Body of pancreas (tissue), 4 donors: Measurements from ENCODE around the gene ANKRD44. TPM values are rescaled to one million over a fixed set of nuclear protein-coding genes. Genes with fewer than 3 reads are reported as not detected.
"Not testable (repeated sequence)": the region's sequence is repeated elsewhere in the genome, so short reads cannot be mapped to it uniquely, and the experiment has no call there.

Experiments
- ATAC-seq: fragments of 150-250 bp; one replicate; pipeline ENCODE4 v1.9.1; 2016
- DNase-seq, 4 donors: peaks; one replicate each; pipeline ENCODE4 v3.0.0-alpha.2; 2019
- H3K27ac ChIP-seq, 4 donors: fragments of 200-600 bp; sonication (generic); 1 replicate in 3 of 4; 2 replicates in 1 of 4; pipeline versions ENCODE4 v1.5.1 to v1.6.1; 2016 to 2019; ENCODE audit warnings: mild to moderate bottlenecking in 1 of 4, mixed read lengths in 1 of 4, moderate library complexity in 1 of 4
- H3K27me3 ChIP-seq, 2 donors: fragments of 200-600 bp; sonication (generic); one replicate each; pipeline ENCODE4 v1.6.0; 2016; ENCODE audit warnings: mild to moderate bottlenecking in 1 of 2
- H3K36me3 ChIP-seq, 2 donors: fragments of 200-600 bp; sonication (generic); replicated peaks in 1 of 2; 2 replicates each; pipeline ENCODE4 v1.5.1; 2016; ENCODE audit warnings: low read depth in 2 of 2; ENCODE audit not compliant: insufficient read depth in 1 of 2
- H3K4me1 ChIP-seq: fragments of 200-600 bp; sonication (generic); one replicate; pipeline ENCODE4 v1.6.0; 2016
- H3K4me3 ChIP-seq, 2 donors: fragments of 200-600 bp; sonication (generic); 1 replicate in 1 of 2; 2 replicates in 1 of 2; pipeline ENCODE4 v1.5.1; 2016 to 2019
- H3K9me3 ChIP-seq, 3 donors: fragments of 200-600 bp; sonication (generic); 1 replicate in 2 of 3; 2 replicates in 1 of 3; pipeline ENCODE4 v1.5.1; 2016
- POLR2A ChIP-seq, 3 donors: fragments of 450-650 bp; IDR thresholded peaks; one replicate each; pipeline ENCODE4 v1.6.1; 2016; ENCODE audit warnings: antibody characterized with exemption in 3 of 3, mild to moderate bottlenecking in 2 of 3
- WGBS, 2 donors: methylation state at CpG; one replicate each; pipeline ENCODE4 v1.1.5; 2017; 5-methylcytosine and 5-hydroxymethylcytosine counted together
- intact Hi-C: fragments of 100-400 bp; cut with DNase I; formaldehyde crosslinking; loops from one replicate; pipeline ENCODE4 v1.15.1; 2023
- total RNA-seq, 2 donors: library from RNA; depleted of rRNA; stranded (reverse); fragments of >200 nt; gene quantifications; one replicate each; pipeline ENCODE4 v1.1.0, GENCODE V29; 2016
- TF ChIP-seq, protein P1 (sequence below), 7 experiments: fragments of 450-650 bp in 4 of 7; fragments of 200-600 bp in 3 of 7; sonication (generic) in 3 of 7; IDR thresholded peaks; one replicate each; pipeline ENCODE4 v1.5.1; 2016 to 2019; ENCODE audit warnings: antibody characterized with exemption in 7 of 7

The ANKRD44 gene
- total RNA-seq, 2 donors from 2014 or later = 12.2 TPM

DNA sequence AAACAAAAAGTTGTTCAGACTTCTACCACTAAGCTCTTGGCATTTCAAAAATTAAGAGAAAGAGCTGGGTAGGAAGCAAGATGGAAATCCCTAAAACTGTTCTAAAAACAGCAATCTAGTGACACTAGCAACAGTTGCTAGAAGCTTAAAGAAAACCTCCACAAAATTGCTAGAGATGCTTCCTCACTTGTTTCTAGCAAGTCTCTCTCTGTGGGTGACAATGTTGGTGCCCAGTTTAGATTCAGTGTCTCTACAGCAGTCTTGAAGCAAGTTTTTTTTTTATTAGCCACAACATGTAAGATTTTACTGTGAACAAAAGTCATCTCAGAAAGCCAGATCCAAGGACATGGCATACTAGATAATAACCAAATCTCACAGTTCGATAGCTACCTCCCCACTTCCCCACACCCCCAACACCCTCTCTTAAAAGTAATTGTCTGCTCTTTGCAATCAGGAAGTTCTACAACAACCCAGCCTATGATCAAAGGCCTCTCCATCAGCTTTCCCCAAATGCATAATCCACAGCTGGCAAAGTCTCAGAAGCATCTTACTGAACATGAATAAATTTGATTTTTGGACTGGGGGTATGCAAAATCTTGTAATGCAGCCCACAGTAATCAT, 70.0 kb downstream of the ANKRD44 start:
- ATAC-seq = no peak
- H3K9me3 ChIP-seq = no peaks in the 10 kb centered on the region
- no peaks in the 10 kb centered on the region for H3K27me3 ChIP-seq
- no peak for DNase-seq
- intact Hi-C loops = no loop called here
- no peaks in the 10 kb centered on the region for H3K36me3 ChIP-seq
- no peaks in the 10 kb centered on the region for H3K4me1 ChIP-seq
- no peak overlapping the region for H3K4me3 ChIP-seq
- TF ChIP-seq, protein P1, sequence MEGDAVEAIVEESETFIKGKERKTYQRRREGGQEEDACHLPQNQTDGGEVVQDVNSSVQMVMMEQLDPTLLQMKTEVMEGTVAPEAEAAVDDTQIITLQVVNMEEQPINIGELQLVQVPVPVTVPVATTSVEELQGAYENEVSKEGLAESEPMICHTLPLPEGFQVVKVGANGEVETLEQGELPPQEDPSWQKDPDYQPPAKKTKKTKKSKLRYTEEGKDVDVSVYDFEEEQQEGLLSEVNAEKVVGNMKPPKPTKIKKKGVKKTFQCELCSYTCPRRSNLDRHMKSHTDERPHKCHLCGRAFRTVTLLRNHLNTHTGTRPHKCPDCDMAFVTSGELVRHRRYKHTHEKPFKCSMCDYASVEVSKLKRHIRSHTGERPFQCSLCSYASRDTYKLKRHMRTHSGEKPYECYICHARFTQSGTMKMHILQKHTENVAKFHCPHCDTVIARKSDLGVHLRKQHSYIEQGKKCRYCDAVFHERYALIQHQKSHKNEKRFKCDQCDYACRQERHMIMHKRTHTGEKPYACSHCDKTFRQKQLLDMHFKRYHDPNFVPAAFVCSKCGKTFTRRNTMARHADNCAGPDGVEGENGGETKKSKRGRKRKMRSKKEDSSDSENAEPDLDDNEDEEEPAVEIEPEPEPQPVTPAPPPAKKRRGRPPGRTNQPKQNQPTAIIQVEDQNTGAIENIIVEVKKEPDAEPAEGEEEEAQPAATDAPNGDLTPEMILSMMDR (IDR thresholded peaks at IDR 0.05) = no peak
- TF ChIP-seq POLR2A (IDR thresholded peaks at IDR 0.05) = no peak
- no peak overlapping the region for H3K27ac ChIP-seq
- 50 to 70% methylated on average over 1 of the region's 1 CpG for WGBS, 2 donors

DNA sequence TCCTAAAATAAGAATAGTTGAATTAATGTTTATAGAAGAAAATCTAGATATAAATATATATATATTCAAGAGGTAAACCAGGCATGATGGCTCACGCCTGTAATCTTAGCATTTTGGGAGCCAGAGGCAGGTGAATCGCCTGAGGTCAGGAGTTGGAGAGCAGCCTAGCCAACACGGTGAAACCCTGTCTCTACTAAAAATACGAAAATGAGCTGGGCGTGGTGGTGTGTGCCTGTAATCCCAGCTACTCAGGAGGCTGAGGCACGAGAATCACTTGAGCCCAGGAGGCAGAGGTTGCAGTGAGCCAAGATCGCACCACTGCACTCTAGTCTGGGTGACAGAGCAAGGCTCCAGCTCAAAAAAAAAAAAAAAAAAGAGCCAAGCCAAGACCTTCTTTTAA, 70.6 kb downstream of the ANKRD44 start:
- H3K9me3 ChIP-seq, H3K4me3 ChIP-seq, H3K27ac ChIP-seq, ATAC-seq, H3K27me3 ChIP-seq, H3K36me3 ChIP-seq, H3K4me1 ChIP-seq, DNase-seq, intact Hi-C loops: not testable (repeated sequence)
- 77 to 91% methylated on average over 7 of the region's 7 CpGs for WGBS, 2 donors

DNA sequence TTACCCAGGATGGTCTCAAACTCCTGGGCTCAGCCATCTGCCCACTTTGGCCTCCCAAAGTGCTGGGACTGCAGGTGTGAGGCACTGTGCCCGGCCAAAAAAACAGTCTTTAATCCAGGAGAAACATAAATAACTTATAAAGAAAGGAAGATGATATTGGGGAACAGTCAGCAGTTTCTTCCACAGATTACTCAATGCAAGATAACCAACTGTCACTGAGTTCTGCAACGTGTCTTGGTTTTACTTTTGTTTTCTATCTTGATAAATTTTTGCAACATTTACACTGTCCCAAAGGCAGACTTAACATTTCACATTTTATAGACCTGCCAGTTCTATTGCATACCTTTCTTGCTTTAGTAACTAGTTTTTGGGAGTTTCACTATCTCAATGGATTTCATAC, 71.1 kb downstream of the ANKRD44 start:
- DNase-seq (no peak), ATAC-seq (no peak)
- H3K27ac ChIP-seq = no peak overlapping the region
- intact Hi-C loops = no loop called here
- H3K4me3 ChIP-seq = no peak overlapping the region
- H3K27me3 ChIP-seq = no peaks in the 10 kb centered on the region
- no peak for TF ChIP-seq POLR2A (IDR thresholded peaks at IDR 0.05)
- TF ChIP-seq, protein P1 (IDR thresholded peaks at IDR 0.05) = no peak
- H3K9me3 ChIP-seq = no peaks in the 10 kb centered on the region
- 71 to 79% methylated on average over 2 of the region's 2 CpGs for WGBS, 2 donors
- no peaks in the 10 kb centered on the region for H3K4me1 ChIP-seq
- H3K36me3 ChIP-seq = no peaks in the 10 kb centered on the region

DNA sequence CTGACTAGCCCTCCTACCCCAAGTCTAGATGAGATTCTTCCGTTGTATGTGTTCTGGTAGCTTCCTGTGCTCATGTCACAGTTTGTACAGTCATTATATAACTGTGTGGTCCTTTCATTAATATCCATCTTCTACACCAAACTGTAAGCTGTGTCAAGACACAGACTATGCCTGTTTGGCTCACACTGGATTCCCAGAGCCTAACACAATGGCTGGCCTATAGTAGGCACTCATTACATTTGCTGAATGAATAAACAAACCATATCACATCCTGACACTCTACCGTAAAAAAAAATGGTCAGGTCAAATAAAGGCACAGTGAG, 72.6 kb downstream of the ANKRD44 start:
- intact Hi-C loops = no loop called here
- WGBS, 2 donors = 38 to 56% methylated on average over 2 of the region's 2 CpGs
- H3K36me3 ChIP-seq = no peaks in the 10 kb centered on the region
- TF ChIP-seq POLR2A (IDR thresholded peaks at IDR 0.05) = no peak
- TF ChIP-seq, protein P1 (IDR thresholded peaks at IDR 0.05) = no peak
- H3K4me1 ChIP-seq = no peaks in the 10 kb centered on the region
- ATAC-seq = no peak
- H3K27ac ChIP-seq = no peak overlapping the region
- no peaks in the 10 kb centered on the region for H3K27me3 ChIP-seq
- no peak overlapping the region for H3K4me3 ChIP-seq
- DNase-seq = no peak
- no peaks in the 10 kb centered on the region for H3K9me3 ChIP-seq

DNA sequence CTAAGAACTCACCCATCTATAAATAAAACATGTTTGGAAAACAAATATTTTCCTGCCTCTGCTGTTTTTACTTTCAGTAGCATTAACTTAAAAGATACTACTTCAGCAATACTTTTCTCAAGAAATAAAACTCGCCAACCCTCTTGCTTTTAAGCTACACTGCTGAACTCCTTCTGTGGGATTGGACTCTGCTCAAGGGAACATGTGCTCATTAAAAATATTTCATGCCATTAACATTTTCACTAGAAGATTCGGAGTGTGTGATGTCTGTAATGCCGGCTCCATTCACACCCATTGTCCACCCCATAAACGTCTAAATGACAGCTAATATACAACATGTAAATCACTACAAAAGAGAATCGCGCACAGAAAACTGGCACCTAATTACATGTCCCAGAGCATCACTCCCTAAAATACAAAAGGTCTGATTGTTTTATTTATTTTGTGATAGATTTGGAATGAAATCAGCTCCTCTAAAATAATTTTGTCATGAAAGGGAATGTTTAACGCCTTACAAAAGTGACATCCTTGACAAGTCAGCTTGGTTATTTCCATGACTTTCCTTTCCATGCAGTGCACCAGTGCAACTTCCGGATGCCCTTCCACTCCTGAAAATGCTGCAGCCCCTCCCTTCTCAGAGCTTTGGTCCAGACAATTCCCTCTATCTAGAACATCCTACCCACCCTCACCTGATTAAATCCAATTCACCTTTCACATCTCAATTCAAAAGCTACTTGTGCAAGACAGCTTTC, 73.1 kb downstream of the ANKRD44 start:
- intact Hi-C loops = no loop called here
- ATAC-seq (no peak), DNase-seq (no peak)
- Histone ChIP-seq H3K36me3 (no peaks in the 10 kb centered on the region), H3K9me3 (no peaks in the 10 kb centered on the region), H3K4me1 (no peaks in the 10 kb centered on the region), H3K4me3 (no peak overlapping the region), H3K27me3 (no peaks in the 10 kb centered on the region), H3K27ac (no peak overlapping the region)
- 81 to 83% methylated on average over 8 of the region's 8 CpGs for WGBS, 2 donors
- TF ChIP-seq POLR2A (IDR thresholded peaks at IDR 0.05) = no peak
- TF ChIP-seq, protein P1 (IDR thresholded peaks at IDR 0.05) = no peak
